ENCODE data around the gene PLEKHA7.

Gene PLEKHA7

DNA sequence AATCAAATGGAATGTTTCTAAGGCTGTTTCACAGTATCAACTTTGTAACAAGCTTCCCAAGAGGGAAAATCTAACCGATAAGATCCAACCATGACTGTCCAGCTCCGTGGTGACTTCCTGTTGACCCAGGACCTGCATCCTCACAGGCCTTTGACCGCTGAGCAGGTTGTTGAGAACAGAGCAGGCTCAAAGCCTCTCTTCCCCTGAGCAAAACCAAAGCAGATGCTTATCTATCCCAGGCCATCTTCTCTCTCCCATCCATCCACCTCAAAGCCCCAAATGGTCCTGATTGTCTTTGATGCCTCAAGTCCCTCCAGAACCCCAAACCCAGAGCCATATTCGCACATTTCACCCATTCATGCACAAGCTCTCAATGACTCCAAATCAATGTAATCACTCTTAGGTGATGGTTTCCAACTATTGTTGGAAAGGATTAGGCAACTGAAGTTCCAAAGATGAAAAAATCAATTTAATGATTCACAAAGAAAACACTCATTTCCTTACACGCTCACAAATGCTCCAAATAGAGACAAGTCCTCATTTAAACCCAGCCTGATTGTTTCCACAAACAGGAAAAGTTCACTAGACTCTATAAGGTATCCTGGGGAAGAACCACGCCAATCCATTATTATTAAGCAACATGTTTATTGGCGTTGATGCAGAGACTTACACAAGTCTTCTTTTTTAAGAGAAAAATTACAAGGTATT, 227.0 kb downstream of the PLEKHA7 start:
- Histone ChIP-seq H3K4me3 (ENCODE audit: low read length) (no peak overlapping the region), H3K9me3 (ENCODE audit: low read length) (no peaks in the 10 kb centered on the region), H2AFZ (ENCODE audit: low read depth, low read length) (no peak overlapping the region), H3K27me3 (ENCODE audit: insufficient read depth, low read length) (no peaks in the 10 kb centered on the region), H3K36me3 (ENCODE audit: insufficient read depth, low read length) (peaks cover 35% of the 10 kb centered on the region), H3K4me1 (ENCODE audit: insufficient read depth, low read length) (peaks cover 28% of the 10 kb centered on the region)

DNA sequence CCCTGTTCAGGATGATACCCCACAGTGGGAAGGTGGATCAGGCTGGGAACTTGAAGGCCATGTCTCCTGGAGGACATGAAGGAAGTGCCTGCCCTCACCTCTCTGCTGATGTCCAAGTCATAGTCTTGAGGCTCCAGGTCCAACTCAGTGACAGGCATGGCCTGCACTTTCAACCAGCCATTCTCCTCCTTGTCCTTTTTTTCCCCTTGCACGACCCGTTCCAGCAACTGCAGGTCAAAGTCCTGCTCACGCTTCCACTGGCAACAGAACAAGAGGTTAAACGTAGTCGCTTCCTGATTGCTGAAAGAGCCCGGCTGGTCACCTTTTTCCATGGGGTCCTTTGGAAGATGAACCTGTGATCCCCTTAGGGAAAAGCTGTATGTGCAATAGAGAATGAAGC, 228.1 kb downstream of the PLEKHA7 start:
- Histone ChIP-seq H3K36me3 (ENCODE audit: insufficient read depth, low read length) (peaks cover 26% of the 10 kb centered on the region), H3K9me3 (ENCODE audit: low read length) (no peaks in the 10 kb centered on the region), H3K4me1 (ENCODE audit: insufficient read depth, low read length) (peaks cover 21% of the 10 kb centered on the region), H3K27me3 (ENCODE audit: insufficient read depth, low read length) (no peaks in the 10 kb centered on the region), H3K4me3 (ENCODE audit: low read length) (no peak overlapping the region), H2AFZ (ENCODE audit: low read depth, low read length) (no peak overlapping the region)

DNA sequence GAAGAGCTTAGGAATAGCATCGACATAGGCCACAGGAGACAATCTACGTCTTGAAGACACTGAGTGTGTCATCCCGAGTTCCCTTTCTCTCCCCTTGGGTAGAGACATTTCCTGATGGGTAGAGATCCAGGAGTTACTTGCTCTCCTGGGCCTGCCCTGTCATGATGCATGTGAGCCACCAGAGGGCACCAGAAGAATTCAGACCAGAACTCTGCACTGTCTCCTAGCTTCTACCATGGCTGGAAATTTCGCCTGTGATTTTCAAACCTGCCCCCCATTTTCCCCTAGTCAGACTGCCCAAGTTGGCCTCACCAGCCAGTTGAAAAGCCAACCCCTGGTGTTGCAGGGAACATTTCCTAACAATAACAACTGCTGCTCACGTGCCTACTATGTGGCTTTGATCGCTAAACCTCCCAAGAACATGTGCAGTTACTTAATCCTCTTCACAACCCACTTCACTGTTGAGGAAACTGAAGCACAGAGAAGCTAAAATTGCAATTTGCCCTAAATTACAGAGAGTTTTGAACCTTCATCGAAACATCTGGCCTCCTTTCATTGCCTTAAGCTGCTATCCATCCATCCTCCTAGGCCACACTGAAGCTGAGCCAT, 228.6 kb downstream of the PLEKHA7 start:
- Histone ChIP-seq H3K36me3 (ENCODE audit: insufficient read depth, low read length) (peaks cover 27% of the 10 kb centered on the region), H3K27me3 (ENCODE audit: insufficient read depth, low read length) (no peaks in the 10 kb centered on the region), H3K9me3 (ENCODE audit: low read length) (no peaks in the 10 kb centered on the region), H3K4me1 (ENCODE audit: insufficient read depth, low read length) (peaks cover 21% of the 10 kb centered on the region), H3K4me3 (ENCODE audit: low read length) (no peak overlapping the region), H2AFZ (ENCODE audit: low read depth, low read length) (no peak overlapping the region)

GRCh38 chr11:16784666-16785065, 229.5 kb downstream of the PLEKHA7 start:
- Histone ChIP-seq H3K4me1 (ENCODE audit: insufficient read depth, low read length) (peaks cover 21% of the 10 kb centered on the region), H3K9me3 (ENCODE audit: low read length) (no peaks in the 10 kb centered on the region), H3K4me3 (ENCODE audit: low read length) (no peak overlapping the region), H3K27me3 (ENCODE audit: insufficient read depth, low read length) (no peaks in the 10 kb centered on the region), H2AFZ (ENCODE audit: low read depth, low read length) (no peak overlapping the region), H3K36me3 (ENCODE audit: insufficient read depth, low read length) (peaks cover 20% of the 10 kb centered on the region)

DNA sequence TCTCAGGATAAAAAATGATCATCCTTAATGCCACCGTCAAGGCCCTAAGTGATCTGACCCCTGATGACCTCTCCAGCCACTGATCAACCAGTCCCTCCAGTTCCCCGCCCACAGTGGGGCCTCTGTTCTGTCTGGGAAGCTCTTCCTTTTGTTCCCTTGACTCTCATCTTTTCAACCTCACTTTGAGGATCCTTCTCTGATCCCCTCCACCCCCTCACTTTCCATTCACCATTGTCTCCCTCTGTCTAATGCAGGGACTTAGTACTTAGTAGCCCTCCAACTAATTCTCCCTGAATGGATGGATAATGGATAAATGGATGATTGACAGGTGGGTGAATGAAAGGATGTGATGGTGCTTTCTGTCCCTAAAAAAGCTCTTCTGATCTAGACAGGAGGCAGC, 230.1 kb downstream of the PLEKHA7 start:
- Histone ChIP-seq H2AFZ (ENCODE audit: low read depth, low read length) (no peak overlapping the region), H3K4me3 (ENCODE audit: low read length) (no peak overlapping the region), H3K9me3 (ENCODE audit: low read length) (no peaks in the 10 kb centered on the region)

DNA sequence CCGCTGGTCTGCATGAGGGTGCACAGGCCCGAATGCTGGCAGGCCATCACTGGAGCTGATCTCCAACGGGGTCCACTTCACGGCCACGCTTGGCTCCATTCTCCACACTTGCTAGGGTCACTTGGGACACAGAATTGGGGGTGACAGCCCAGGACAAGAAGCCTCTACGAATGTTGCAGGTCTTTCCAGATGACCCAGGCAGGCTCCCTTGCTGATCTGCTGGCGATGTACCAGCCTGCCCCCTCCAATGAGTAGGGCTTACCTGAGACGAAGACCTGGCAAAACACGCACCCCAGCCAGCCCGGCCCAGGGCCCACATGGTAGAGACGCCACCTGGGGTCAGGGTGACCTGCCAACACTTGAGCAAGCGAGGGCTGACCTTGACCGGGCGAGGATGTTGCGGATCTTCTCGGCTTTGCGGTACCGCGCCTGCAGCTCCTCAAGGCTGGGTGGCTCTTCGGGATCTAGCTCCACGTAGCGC, 230.9 kb downstream of the PLEKHA7 start:
- H3K36me3 ChIP-seq (ENCODE audit: insufficient read depth, low read length) = peaks cover 26% of the 10 kb centered on the region

More for the DNA sequence above, 230.1 kb downstream of the PLEKHA7 start:
- Histone ChIP-seq H3K4me1 (ENCODE audit: insufficient read depth, low read length) (peaks cover 21% of the 10 kb centered on the region), H3K36me3 (ENCODE audit: insufficient read depth, low read length) (peaks cover 20% of the 10 kb centered on the region), H3K27me3 (ENCODE audit: insufficient read depth, low read length) (no peaks in the 10 kb centered on the region)

DNA sequence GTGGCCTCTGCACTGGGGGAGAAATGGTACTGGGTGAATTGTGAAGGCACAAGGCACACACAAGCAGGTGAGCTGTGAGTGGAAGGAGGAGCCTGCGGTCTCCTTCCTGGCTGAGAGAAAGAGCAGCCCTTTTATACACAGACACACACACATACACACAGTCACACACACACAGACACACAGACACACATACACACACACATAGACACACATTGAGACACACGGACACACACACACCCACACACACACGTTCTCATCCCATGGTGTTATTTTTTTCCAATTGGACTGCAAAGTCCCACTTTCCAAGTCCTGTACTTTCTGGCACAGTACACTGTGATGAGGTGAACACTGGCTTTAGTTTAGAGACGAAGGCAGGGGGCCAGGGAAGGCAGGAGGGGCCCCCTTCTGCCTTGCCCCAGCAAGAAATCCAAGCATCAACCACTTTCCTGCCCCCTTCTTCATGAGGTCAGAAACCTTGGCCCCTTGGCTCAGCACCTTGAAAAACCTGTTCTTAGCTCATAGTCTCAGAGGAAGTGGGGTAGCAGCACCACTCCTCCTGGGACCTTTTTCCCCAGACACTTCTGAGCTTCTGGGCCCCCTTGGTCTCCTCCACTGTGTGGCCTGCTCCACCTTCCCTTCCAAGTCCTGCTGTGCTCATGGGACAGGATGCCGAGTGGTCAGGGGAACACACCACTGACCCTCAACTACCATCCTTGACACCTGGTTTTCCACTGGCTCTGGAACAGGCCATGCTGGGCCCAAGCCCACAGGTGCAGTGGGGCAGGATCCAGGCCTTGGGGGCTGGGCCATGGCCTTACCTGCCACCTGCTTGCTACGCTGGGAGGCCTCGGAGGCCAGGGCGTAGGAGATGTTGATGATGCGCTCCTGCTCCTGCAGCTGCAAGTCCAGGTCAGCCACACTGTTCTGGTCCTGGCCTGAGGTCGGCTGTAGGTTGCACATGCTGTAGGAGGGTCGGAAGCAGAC, 232.0 kb downstream of the PLEKHA7 start:
- H3K4me3 ChIP-seq (ENCODE audit: low read length) = no peak overlapping the region
- H3K4me1 ChIP-seq (ENCODE audit: insufficient read depth, low read length) = peaks cover 21% of the 10 kb centered on the region
- H3K9me3 ChIP-seq (ENCODE audit: low read length) = no peaks in the 10 kb centered on the region
- no peak overlapping the region for H2AFZ ChIP-seq (ENCODE audit: low read depth, low read length)
- H3K36me3 ChIP-seq (ENCODE audit: insufficient read depth, low read length) = peaks cover 28% of the 10 kb centered on the region
- no peaks in the 10 kb centered on the region for H3K27me3 ChIP-seq (ENCODE audit: insufficient read depth, low read length)

More for the DNA sequence above, 230.9 kb downstream of the PLEKHA7 start:
- H3K4me3 ChIP-seq (ENCODE audit: low read length) = no peak overlapping the region
- no peaks in the 10 kb centered on the region for H3K27me3 ChIP-seq (ENCODE audit: insufficient read depth, low read length)
- no peaks in the 10 kb centered on the region for H3K9me3 ChIP-seq (ENCODE audit: low read length)
- no peak overlapping the region for H2AFZ ChIP-seq (ENCODE audit: low read depth, low read length)
- H3K4me1 ChIP-seq (ENCODE audit: insufficient read depth, low read length) = peaks cover 21% of the 10 kb centered on the region

DNA sequence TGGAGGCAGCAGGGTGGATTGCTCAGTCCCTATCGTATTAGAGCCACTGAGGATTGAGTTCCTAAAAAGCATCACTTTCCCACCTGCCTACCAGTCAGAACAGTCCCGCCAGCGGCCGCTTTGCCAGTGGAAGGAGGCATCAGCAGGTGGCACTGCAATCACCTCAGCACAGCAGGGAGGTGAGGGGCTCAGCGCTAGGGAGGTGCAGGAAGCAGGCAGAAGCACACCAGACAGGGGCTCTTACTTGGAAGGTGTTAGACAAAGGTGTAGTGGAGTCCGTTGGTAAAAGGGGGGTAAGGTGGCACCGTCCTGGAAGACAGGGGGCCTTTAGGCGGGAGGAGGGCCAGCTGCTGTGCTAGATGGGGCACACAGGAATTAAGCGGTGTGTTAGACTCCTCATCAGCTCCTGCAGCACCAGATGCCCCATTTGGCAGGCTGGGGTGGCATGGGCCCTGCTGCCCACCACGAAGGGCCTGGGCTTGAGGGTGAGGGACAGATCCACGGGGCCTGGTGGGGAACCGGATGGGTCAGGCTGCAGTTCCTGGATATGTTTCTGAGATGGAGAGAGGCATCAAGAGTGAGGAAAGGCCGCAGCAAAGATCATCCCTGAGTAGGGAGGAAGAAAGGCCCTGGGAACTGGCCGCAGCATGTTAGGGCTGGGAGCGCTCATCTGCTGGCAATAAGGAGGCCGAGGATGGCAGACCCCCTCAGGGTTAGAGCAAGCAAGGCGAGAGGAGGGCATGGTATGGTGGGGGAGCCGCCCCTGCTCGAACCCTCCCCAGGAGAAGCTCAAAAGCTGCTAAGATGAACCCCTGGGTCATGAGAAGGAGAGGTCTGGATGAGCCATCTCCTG, 233.3 kb downstream of the PLEKHA7 start:
- H3K36me3 ChIP-seq (ENCODE audit: insufficient read depth, low read length) = peaks cover 28% of the 10 kb centered on the region
- H3K9me3 ChIP-seq (ENCODE audit: low read length) = no peaks in the 10 kb centered on the region
- peaks cover 21% of the 10 kb centered on the region for H3K4me1 ChIP-seq (ENCODE audit: insufficient read depth, low read length)
- no peak overlapping the region for H2AFZ ChIP-seq (ENCODE audit: low read depth, low read length)
- no peaks in the 10 kb centered on the region for H3K27me3 ChIP-seq (ENCODE audit: insufficient read depth, low read length)
- no peak overlapping the region for H3K4me3 ChIP-seq (ENCODE audit: low read length)

DNA sequence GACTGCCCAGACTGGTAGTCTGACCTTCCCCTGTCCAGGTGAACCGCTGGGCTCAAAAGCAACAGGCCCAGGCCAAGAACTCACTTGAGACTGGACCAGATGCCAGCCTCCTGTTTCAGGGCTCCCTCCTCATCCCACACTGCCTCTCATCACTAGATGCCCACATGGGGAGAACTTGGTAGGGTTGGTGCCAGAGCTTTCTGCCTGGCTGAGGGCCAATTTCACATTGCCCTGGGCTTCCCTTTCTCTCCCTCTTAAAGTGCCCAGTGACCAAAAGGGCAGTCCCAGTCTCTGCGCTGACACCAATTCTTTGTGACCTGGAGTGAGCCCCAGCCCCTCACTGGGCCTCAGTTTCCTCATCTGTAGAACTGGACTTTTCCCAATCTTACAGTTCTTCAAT, 234.1 kb downstream of the PLEKHA7 start:
- H3K9me3 ChIP-seq (ENCODE audit: low read length) = no peaks in the 10 kb centered on the region
- H3K4me1 ChIP-seq (ENCODE audit: insufficient read depth, low read length) = peaks cover 18% of the 10 kb centered on the region
- no peaks in the 10 kb centered on the region for H3K27me3 ChIP-seq (ENCODE audit: insufficient read depth, low read length)

DNA sequence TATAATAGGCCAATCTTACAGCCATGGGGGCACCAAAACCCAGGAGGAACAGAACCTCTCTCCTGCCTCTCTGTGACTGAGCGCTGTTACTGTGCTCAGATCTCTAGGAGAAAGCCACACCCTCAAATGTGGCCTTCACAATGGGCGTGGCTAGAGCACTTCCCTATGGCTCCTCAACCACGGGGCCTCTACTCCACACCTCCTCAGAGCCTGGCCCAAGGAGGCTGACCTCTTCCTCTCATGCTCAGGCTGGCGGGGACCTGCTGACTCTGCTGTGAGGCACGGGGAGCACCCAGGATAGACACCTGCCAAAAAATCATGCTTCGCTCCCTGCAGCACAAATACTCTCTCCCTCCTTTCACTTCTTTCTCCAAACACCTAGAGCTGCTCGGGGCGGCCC, 234.8 kb downstream of the PLEKHA7 start:
- Histone ChIP-seq H3K9me3 (ENCODE audit: low read length) (no peaks in the 10 kb centered on the region), H3K36me3 (ENCODE audit: insufficient read depth, low read length) (peaks cover 29% of the 10 kb centered on the region), H2AFZ (ENCODE audit: low read depth, low read length) (no peak overlapping the region), H3K4me1 (ENCODE audit: insufficient read depth, low read length) (peaks cover 11% of the 10 kb centered on the region), H3K4me3 (ENCODE audit: low read length) (no peak overlapping the region), H3K27me3 (ENCODE audit: insufficient read depth, low read length) (no peaks in the 10 kb centered on the region)

More for the DNA sequence above, 234.1 kb downstream of the PLEKHA7 start:
- H3K4me3 ChIP-seq (ENCODE audit: low read length) = no peak overlapping the region
- H2AFZ ChIP-seq (ENCODE audit: low read depth, low read length) = no peak overlapping the region
- H3K36me3 ChIP-seq (ENCODE audit: insufficient read depth, low read length) = peaks cover 29% of the 10 kb centered on the region

- Histone ChIP-seq H3K9me3 (ENCODE audit: low read length) (no peaks in the 10 kb centered on the region), H3K4me3 (ENCODE audit: low read length) (no peak overlapping the region), H3K27me3 (ENCODE audit: insufficient read depth, low read length) (no peaks in the 10 kb centered on the region), H3K4me1 (ENCODE audit: insufficient read depth, low read length) (peaks cover 6% of the 10 kb centered on the region), H3K36me3 (ENCODE audit: insufficient read depth, low read length) (peaks cover 29% of the 10 kb centered on the region), H2AFZ (ENCODE audit: low read depth, low read length) (no peak overlapping the region)
Observed at GRCh38 chr11:16778876-16779275, 235.3 kb downstream of the PLEKHA7 start.

DNA sequence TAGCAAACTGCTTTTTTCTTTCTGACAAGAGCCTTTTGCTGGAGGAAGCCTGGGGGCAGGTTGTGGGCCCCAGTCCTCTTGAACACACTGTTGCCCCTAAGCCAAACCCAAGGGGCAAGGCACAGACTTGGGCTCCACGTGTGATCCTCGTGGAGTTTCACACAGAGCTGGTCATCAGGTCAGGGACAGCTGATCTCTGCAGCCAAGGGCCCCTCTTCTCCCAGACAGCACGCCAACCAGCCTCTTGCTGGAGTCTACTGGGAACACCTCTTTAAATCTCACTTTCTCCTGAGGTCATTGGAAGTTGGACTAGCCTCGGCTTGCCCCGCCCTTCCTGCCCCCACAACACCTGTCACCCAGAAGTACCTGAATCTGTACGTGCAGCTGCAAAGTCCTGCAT, 235.9 kb downstream of the PLEKHA7 start:
- no peak overlapping the region for H3K4me3 ChIP-seq (ENCODE audit: low read length)
- H3K27me3 ChIP-seq (ENCODE audit: insufficient read depth, low read length) = no peaks in the 10 kb centered on the region
- H3K36me3 ChIP-seq (ENCODE audit: insufficient read depth, low read length) = peaks cover 29% of the 10 kb centered on the region
- H2AFZ ChIP-seq (ENCODE audit: low read depth, low read length) = no peak overlapping the region
- H3K4me1 ChIP-seq (ENCODE audit: insufficient read depth, low read length) = no peaks in the 10 kb centered on the region
- H3K9me3 ChIP-seq (ENCODE audit: low read length) = no peaks in the 10 kb centered on the region
